Kidney capillary endothelial cell (primary cell): ENCODE data around the gene LZTS2.

Experiments used
- DNase-seq: peaks from one replicate; pipeline ENCODE4 v3.0.0-alpha.2; 2018; ENCODE audit warnings: low spot score

LZTS2 gene

GRCh38 chr10:100979791-100980272 lies 19.8 kb upstream of the LZTS2 start:
- DNase-seq: no peak

- no peak for DNase-seq
Observed at GRCh38 chr10:100980311-100980710, 19.3 kb upstream of the LZTS2 start.

GRCh38 chr10:100980711-100981110 lies 18.9 kb upstream of the LZTS2 start:
- DNase-seq: no peak

GRCh38 chr10:100981178-100981772 lies 18.3 kb upstream of the LZTS2 start:
- DNase-seq: no peak

GRCh38 chr10:100982916-100983830 lies 16.4 kb upstream of the LZTS2 start:
- DNase-seq: no peak

- no peak for DNase-seq
Observed at GRCh38 chr10:100983868-100984671, 15.5 kb upstream of the LZTS2 start.

GRCh38 chr10:100984672-100985177 lies 14.9 kb upstream of the LZTS2 start:
- no peak for DNase-seq

- no peak for DNase-seq
Observed at GRCh38 chr10:100985336-100985735, 14.3 kb upstream of the LZTS2 start.

GRCh38 chr10:100986623-100986951 lies 13.0 kb upstream of the LZTS2 start:
- no peak for DNase-seq

- no peak for DNase-seq
Observed at GRCh38 chr10:100986952-100987684, 12.5 kb upstream of the LZTS2 start, which contains the start of the genes MRPL43 and TWNK. Gene MRPL43, minus strand, starts transcription at chr10:100987497. Its CDS starts 54 bp downstream, at chr10:100987443. Gene TWNK, plus strand, starts transcription at chr10:100987543. Its CDS starts 668 bp downstream, at chr10:100988211.

- no peak for DNase-seq
Observed at GRCh38 chr10:100987685-100988049, 11.9 kb upstream of the LZTS2 start.

- DNase-seq: no peak
Observed at GRCh38 chr10:100988166-100988565, 11.4 kb upstream of the LZTS2 start.

GRCh38 chr10:100989088-100989487 lies 10.5 kb upstream of the LZTS2 start:
- no peak for DNase-seq

GRCh38 chr10:100993986-100994708 lies 5.5 kb upstream of the LZTS2 start:
- DNase-seq: no peak

- no peak for DNase-seq
Observed at GRCh38 chr10:100995181-100995580, 4.4 kb upstream of the LZTS2 start.

GRCh38 chr10:100996678-100997359 lies 2.8 kb upstream of the LZTS2 start:
- DNase-seq: no peak

GRCh38 chr10:100997360-100998182 lies 2.0 kb upstream of the LZTS2 start:
- no peak for DNase-seq

GRCh38 chr10:100998183-100998990 lies 1.2 kb upstream of the LZTS2 start:
- peak; percentile 75 for DNase-seq
